T-helper 17 cell (primary cell): Measurements from ENCODE around the gene EEF2. TPM values are rescaled to one million over a fixed set of nuclear protein-coding genes. Genes with fewer than 3 reads are reported as not detected.

Experiments used
- ATAC-seq: fragments of 150-1000 bp; cut with Tn5 transposase; 2 replicates; pipeline ENCODE4 v1.10.0; 2021; ENCODE audit warnings: mild to moderate bottlenecking, moderate library complexity
- DNase-seq, 3 donors: peaks; one replicate each; pipeline versions ENCODE4 v3.0.0 to v3.0.0-alpha.2; 2020 to 2021
- H3K9me3 ChIP-seq: one replicate; pipeline ENCODE4 v1.7.0; 2013; ENCODE audit warnings: low read length, mild to moderate bottlenecking; ENCODE audit not compliant: control insufficient read depth, poor library complexity, severe bottlenecking
- H3K27ac Mint-ChIP-seq: one replicate; pipeline ENCODE4 v1.8.0; 2022; ENCODE audit warnings: mild to moderate bottlenecking, moderate library complexity, mixed read lengths
- H3K27me3 Mint-ChIP-seq: one replicate; pipeline ENCODE4 v1.8.0; 2022; ENCODE audit warnings: mixed read lengths
- H3K36me3 Mint-ChIP-seq: one replicate; pipeline ENCODE4 v1.8.0; 2022; ENCODE audit warnings: low read depth, mixed read lengths
- H3K4me1 Mint-ChIP-seq: one replicate; pipeline ENCODE4 v1.8.0; 2022; ENCODE audit warnings: mild to moderate bottlenecking, mixed read lengths
- H3K4me3 Mint-ChIP-seq: one replicate; pipeline ENCODE4 v1.8.0; 2022; ENCODE audit warnings: mild to moderate bottlenecking, moderate library complexity, mixed read lengths
- total RNA-seq, 4 donors: library from RNA in 2 of 4; stranded (reverse) in 2 of 4; gene quantifications; one replicate each; pipeline ENCODE4 v1.2.3 and lab custom pipeline; 2022 to 2026

The EEF2 gene
- total RNA-seq, 2 donors from 2014 or later, result 2,788 to 2,859 TPM

DNA sequence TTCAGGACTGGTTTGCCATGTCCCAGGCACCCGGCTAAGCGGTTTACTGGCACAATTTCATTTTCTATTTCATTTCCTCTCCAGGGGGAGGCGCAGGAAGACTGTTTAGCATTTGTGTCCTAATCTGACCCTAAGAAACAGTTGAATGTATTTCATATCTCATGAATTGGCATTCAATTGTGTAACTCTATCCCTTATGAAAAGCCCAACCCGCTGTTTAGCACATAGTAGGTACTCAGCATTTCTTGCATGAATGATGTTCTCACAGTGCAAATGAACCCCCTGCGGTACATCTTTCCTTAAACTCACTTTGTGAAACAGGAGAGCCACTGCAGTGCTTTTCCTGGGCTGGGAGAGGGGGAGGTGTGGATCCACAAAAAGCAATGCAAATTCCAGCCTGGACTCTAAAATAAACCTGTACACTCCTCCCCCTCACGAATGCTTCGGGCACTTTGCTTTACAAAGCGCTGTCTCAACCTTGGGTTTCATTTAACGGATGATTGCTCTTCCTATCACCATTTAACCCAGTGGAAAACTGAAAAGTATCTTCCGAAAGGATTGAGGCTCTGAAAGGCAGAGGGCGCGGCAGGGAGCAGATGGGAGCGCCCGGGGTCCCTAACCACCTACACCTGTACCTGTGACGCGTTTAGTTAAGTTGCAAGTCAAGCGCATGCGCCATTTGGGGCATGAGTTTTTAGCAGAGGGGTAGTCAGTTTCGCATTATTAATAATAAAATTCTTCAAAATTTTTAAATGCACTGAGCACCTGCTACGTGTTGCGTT lies 1.2 kb upstream of the EEF2 start:
- peak overlapping the region; percentile 95 for H3K27ac Mint-ChIP-seq
- H3K36me3 Mint-ChIP-seq, result peaks cover 3% of the 10 kb centered on the region
- H3K4me3 Mint-ChIP-seq, result peak overlapping the region; percentile 87
- H3K4me1 Mint-ChIP-seq, result peaks cover 24% of the 10 kb centered on the region
- peak in 1 of 3 donors; percentile 40 for DNase-seq
- ATAC-seq, result peak; percentile 23
- peaks cover 2% of the 10 kb centered on the region for H3K9me3 ChIP-seq
- H3K27me3 Mint-ChIP-seq, result no peaks in the 10 kb centered on the region

DNA sequence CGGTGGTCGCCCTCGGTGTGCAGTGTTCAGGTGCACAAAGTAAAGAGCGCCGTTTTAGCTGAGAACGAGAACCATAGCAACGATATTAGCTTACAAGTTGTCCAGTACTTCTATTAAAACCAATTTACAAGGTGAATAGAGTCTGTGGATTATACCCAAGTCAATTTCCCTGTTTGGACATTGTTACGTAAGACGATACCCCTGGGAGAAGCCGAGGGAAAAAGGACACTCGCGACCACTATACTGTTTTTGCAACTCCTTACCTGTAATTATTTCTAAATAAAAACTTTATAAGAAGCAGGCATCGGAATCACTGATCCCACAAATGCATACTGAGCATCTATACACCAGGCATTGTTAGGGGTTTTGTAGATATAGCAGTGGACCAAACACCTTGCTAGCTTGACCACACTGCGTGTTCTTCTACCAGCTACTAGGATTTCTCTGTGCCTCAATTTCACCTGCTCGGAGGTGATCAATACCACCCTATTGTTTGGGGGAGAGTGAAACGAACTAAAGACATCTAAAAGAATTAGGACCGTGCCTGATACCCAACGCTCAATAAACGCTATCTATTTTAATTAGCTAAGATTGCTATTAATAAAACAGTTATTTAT lies 488 bp upstream of the EEF2 start:
- H3K9me3 ChIP-seq, result peaks cover 2% of the 10 kb centered on the region
- DNase-seq (no peak), ATAC-seq (no peak)
- Mint-ChIP-seq H3K4me1 (peaks cover 27% of the 10 kb centered on the region), H3K27ac (peak overlapping the region; percentile 95), H3K36me3 (peaks cover 3% of the 10 kb centered on the region), H3K27me3 (no peaks in the 10 kb centered on the region), H3K4me3 (peak overlapping the region; percentile 95)

DNA sequence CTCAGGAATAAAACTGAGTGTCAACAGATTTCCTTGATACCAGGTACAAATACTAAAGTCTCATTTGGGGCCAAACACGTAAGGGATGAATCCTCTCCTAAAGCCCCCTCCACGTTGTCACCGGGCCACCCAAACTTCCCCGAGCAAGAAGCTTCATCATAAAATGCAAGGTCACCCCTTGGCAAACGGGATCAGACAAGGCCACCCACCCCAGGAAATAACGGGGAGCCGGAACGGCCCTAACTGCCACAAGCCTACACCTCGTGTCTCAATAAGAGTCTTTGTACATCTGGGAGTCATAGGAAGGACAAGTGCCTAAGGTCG lies 717 bp downstream of the EEF2 start:
- peaks cover 3% of the 10 kb centered on the region for H3K36me3 Mint-ChIP-seq
- DNase-seq, result no peak
- H3K4me1 Mint-ChIP-seq, result peaks cover 24% of the 10 kb centered on the region
- peak overlapping the region; percentile 95 for H3K4me3 Mint-ChIP-seq
- peak; percentile 2 for ATAC-seq
- H3K27ac Mint-ChIP-seq, result peak overlapping the region; percentile 95
- H3K27me3 Mint-ChIP-seq, result no peaks in the 10 kb centered on the region
- H3K9me3 ChIP-seq, result peaks cover 2% of the 10 kb centered on the region

DNA sequence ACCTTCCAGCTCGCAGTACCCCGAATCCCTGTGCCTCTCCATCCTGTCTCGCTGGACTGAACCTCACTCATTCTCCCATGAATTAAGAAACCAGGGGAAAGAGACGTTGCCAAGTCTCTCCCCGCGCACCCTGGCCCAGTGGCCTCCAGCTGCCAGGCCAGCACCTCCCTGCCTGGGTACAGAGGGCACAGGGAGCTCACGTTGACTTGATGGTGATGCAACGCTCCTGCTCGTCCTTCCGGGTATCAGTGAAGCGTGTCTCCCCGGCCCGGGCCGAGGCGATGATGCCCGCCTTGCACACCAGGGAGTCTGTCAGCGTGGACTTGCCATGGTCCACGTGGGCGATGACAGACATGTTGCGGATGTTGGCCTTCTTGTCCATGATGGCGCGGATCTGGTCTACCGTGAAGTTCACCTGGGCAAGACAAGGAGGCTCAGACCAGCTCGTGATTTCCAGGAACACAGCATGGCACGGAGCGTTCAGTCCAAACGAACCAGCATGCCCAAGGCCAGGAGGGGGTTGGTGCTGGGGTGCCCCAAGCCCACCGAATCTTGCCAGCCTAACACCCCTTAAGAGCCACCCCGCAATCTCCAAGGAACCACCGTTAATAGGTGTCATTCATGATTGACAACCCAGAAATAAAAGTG lies 1.2 kb downstream of the EEF2 start:
- ATAC-seq (no peak), DNase-seq (no peak)
- no peaks in the 10 kb centered on the region for H3K27me3 Mint-ChIP-seq
- H3K27ac Mint-ChIP-seq, result peak overlapping the region; percentile 95
- H3K9me3 ChIP-seq, result peaks cover 2% of the 10 kb centered on the region
- H3K36me3 Mint-ChIP-seq, result peaks cover 3% of the 10 kb centered on the region
- H3K4me3 Mint-ChIP-seq, result peak overlapping the region; percentile 95
- peaks cover 24% of the 10 kb centered on the region for H3K4me1 Mint-ChIP-seq

DNA sequence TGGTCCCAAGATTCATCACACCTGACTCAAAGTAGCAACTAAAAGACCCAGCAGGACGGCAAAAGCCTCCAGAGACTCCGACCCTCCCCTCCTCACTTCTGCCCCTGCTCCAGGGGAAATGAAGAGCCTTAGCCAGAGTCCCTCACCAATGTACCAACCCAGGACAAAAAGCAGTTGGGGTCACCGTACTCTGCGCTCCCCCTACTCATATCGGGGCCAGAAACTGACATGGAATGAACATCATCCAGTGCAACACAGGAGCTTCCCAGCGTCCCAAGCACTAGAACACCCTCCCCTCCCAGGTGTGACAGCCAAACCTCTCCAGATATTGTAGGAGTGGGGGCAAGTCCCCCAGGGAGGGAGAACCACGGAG lies 1.7 kb downstream of the EEF2 start:
- Mint-ChIP-seq H3K4me1 (peaks cover 24% of the 10 kb centered on the region), H3K36me3 (peaks cover 3% of the 10 kb centered on the region), H3K27ac (peak overlapping the region; percentile 95), H3K4me3 (peak overlapping the region; percentile 95), H3K27me3 (no peaks in the 10 kb centered on the region)
- no peak for DNase-seq
- no peak for ATAC-seq
- H3K9me3 ChIP-seq, result peaks cover 2% of the 10 kb centered on the region

DNA sequence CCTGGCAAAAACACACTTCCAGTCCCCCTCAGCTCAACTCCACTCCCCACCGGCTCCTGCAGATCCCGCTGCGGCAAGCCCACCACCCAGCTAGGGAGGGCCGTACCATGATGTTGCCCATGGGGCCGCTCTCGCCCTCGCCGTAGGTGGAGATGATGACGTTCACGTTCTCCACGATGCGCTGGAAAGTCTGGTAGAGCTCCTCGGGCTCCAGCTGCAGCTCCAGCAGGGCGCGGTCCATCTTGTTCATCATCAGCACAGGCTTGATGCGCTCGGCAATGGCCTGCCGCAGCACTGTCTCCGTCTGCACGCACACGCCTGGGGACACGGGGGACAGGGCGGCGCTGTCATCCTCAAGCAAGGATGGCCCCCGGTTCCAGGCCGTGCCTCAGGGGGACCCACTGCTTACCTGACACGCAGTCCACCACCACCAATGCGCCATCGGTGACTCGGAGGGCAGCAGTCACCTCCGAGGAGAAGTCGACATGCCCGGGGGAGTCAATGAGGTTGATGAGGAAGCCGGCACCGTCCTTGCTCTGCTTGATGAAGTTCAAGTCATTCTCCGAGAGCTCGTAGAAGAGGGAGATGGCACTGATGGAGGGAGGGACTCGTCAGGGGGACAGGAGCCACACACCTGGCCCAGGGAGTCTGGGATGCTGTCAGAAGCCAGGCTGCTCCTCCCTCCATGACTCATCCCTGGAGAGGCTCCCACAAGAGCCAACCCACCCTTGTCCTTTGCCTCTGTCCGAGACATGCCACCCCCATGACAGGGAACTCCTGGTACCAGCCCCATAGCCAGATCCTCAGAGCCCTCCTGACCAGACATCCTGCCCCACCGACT lies 2.3 kb downstream of the EEF2 start:
- no peak for ATAC-seq

DNA sequence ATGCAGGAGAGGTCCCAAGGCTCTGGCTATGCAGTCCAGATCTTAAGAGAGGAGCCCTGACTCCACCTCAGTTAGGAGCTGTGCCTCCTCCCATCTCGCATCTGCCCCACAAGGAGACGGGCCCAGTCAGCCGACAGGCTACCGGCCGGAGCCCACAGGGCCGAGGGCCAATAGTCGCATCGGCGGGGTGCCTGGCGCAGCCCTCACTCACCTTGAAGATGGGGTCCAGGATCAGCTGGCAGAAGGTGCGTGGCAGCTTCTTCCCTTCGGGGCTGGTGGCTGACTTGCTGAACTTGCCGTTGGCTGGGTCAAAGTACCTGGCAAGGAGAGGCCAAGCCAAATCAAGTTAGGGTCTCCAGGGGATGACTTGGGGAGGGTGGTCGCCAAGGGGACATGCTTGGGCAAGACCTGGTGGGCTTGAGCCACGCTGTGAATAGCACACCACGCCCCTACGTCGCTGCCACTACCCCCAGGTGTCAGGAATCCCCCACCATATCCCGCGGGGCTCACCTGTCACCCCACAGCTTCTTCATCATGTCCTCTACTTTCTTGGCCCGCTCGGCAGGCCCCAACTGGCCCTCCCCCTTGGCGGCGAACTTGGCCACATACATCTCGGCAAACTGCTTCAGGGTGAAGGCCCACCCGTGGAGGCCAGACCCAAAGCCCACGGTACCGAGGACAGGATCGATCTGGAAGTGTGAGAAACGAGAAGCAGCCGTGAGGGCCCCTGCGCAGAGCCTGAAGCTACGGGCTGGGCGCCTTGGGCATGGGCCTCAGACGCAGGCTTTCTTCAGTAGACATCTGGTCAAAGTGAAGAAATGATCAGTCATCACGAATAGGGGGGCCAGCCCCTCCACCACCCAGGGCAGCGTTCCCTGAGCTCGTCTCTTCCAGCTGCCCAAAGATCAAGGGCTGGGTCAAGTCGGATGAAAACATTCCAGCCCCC lies 3.3 kb downstream of the EEF2 start:
- DNase-seq, result no peak
- peak overlapping the region; percentile 95 for H3K27ac Mint-ChIP-seq
- no peak for ATAC-seq
- H3K27me3 Mint-ChIP-seq, result no peaks in the 10 kb centered on the region
- H3K4me1 Mint-ChIP-seq, result peaks cover 22% of the 10 kb centered on the region
- H3K9me3 ChIP-seq, result peaks cover 2% of the 10 kb centered on the region
- H3K4me3 Mint-ChIP-seq, result peak overlapping the region; percentile 28
- peaks cover 5% of the 10 kb centered on the region for H3K36me3 Mint-ChIP-seq

More for the DNA sequence above, 2.3 kb downstream of the EEF2 start:
- no peaks in the 10 kb centered on the region for H3K27me3 Mint-ChIP-seq
- H3K9me3 ChIP-seq, result peaks cover 2% of the 10 kb centered on the region
- H3K36me3 Mint-ChIP-seq, result peaks cover 5% of the 10 kb centered on the region
- no peak for DNase-seq
- peak overlapping the region; percentile 95 for H3K4me3 Mint-ChIP-seq
- peak overlapping the region; percentile 95 for H3K27ac Mint-ChIP-seq
- H3K4me1 Mint-ChIP-seq, result peaks cover 24% of the 10 kb centered on the region

DNA sequence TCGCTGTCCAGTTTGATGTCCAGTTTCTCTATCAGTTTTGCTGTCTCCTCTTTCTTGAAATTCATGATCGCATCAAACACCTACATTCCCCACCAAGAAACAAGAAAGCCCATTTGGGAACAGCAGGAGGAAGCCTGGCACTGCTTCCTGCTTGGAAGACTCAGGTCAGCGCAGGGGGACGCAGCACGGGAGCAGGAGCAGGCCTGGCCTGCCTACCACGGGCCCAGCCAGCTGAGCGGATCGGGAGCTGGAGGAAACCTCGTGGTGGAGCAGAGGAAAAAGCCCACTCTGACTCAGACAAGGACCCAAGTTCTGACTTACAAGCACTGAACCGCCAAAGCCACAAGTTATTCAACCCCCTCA lies 3.9 kb downstream of the EEF2 start:
- no peaks in the 10 kb centered on the region for H3K27me3 Mint-ChIP-seq
- no peak for ATAC-seq
- peaks cover 19% of the 10 kb centered on the region for H3K4me1 Mint-ChIP-seq
- H3K9me3 ChIP-seq, result peaks cover 2% of the 10 kb centered on the region
- no peak for DNase-seq
- peaks cover 5% of the 10 kb centered on the region for H3K36me3 Mint-ChIP-seq
- peak overlapping the region; percentile 63 for H3K27ac Mint-ChIP-seq
- H3K4me3 Mint-ChIP-seq, result no peak overlapping the region

DNA sequence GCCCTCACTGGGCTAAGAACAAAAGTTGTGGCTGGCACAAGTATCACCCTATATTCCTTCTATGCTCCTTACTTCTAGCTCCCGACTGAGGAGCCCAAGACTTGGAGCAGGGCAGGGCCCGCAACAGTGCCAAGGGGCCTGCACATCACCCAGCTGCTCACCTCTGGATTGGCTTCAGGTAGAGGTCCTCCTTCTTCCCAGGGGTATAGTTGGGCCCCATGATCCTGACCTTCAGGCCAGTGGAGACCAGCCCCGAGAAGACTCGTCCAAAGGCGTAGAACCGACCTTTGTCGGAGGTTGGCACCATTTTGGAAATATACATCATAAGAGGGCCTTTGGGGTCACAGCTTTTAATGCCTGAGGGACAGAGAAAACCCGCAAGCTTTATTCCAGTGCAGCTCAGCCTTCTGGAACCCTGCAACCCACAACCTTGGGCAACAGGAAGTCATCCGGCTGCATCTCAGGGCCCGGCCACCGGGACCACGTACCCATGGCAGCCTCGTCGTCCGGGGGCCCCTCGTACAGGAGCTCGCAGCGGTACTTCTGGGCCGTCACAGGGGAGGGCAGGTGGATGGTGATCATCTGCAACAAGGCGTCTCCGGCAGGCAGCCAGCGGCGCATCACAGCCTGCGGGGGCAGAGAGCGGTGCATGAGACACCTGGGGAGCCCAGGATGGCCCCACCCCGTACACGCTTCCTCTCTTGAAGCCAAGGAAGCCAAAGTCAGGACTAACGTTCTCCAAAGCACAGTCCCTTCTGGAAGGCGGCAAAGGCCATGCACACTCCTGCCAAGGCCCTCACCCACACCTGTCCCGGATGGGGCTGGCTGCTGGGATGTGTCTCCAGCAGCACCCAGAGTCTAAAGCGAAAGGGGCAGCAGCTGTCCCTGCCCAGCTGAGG lies 4.7 kb downstream of the EEF2 start:
- Mint-ChIP-seq H3K4me3 (peak overlapping the region; percentile 28), H3K36me3 (peaks cover 5% of the 10 kb centered on the region), H3K4me1 (peaks cover 19% of the 10 kb centered on the region), H3K27ac (peak overlapping the region; percentile 63), H3K27me3 (no peaks in the 10 kb centered on the region)
- ATAC-seq (no peak), DNase-seq (no peak)
- peaks cover 2% of the 10 kb centered on the region for H3K9me3 ChIP-seq

DNA sequence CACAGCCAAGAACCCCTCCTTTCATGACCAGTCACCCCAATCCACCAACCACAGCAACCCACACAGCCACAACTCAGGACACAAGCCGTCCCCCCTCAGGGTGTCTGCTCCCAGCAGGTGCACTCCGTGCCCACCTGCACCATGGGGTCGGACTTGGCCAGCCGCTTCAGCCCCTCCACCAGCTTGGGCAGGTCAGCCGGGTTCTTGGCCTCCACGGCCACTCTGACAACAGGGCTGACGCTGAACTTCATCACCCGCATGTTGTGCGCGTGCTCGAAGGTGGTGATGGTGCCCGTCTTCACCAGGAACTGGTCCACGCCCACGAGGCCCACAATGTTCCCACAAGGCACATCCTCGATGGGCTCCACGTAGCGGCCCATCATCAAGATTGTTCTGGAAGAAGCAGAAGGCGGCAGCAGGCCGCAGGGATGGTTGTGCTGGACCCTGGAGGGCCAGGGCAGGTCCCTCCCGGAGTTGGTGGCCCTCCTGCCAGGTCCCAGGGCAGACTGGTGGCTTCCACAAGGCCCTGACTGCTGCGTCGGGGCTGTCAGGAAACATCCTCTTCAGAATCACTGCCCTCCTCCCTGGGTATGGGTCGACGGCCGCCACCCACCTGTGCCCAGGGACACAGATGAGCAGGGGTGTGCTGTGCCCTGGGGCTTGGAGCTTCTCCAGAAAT lies 5.5 kb downstream of the EEF2 start:
- H3K27ac Mint-ChIP-seq, result peak overlapping the region; percentile 51

DNA sequence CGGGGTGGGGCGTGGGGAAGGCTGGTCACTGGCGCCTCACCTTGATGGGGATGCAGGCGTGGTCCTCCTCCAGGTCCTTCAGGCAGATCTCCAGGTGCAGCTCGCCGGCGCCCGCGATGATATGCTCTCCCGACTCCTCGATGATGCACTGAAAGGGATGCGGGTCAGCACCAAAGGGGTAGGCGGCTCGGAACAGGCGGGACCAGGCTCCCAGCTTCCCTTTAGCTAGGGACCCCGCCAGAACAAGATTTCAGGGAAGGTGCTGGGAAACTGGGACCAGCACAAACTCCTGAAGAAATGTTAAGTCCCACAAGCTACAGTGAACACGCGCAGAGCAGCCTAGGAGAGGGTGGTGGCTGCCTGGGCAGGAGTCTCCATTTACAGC lies 6.0 kb downstream of the EEF2 start:
- Mint-ChIP-seq H3K4me3 (peak overlapping the region; percentile 69), H3K4me1 (peaks cover 16% of the 10 kb centered on the region), H3K27ac (peak overlapping the region; percentile 51), H3K27me3 (no peaks in the 10 kb centered on the region), H3K36me3 (peaks cover 5% of the 10 kb centered on the region)
- ATAC-seq (no peak), DNase-seq (no peak)
- no peaks in the 10 kb centered on the region for H3K9me3 ChIP-seq

More for the DNA sequence above, 5.5 kb downstream of the EEF2 start:
- peaks cover 2% of the 10 kb centered on the region for H3K9me3 ChIP-seq
- DNase-seq (no peak), ATAC-seq (no peak)
- peak overlapping the region; percentile 57 for H3K4me3 Mint-ChIP-seq
- no peaks in the 10 kb centered on the region for H3K27me3 Mint-ChIP-seq
- peaks cover 19% of the 10 kb centered on the region for H3K4me1 Mint-ChIP-seq
- peaks cover 5% of the 10 kb centered on the region for H3K36me3 Mint-ChIP-seq
